Activated CD8-positive, alpha-beta T cell treated with anti-CD3 and anti-CD28 coated beads, Interleukin-2, amount 10 ng/mL, durations not matched to agents 7 days and 5 days (primary cell): ENCODE data around the gene C16orf78. TPM values are rescaled to one million over a fixed set of nuclear protein-coding genes. Genes with fewer than 3 reads are reported as not detected.

ENCODE experiments used
- ATAC-seq: fragments of 150-1000 bp; cut with Tn5 transposase; one replicate; pipeline ENCODE4 v1.10.0; 2021; ENCODE audit warnings: moderate library complexity
- CTCF ChIA-PET: fragments of 350-600 bp; sonication (Branson Sonifier 250); formaldehyde crosslinking; loops from one replicate; lab custom pipeline; 2021; ENCODE audit warnings: antibody characterized with exemption; lab: Charles Lee
- POLR2A ChIA-PET: fragments of 350-600 bp; sonication (Branson Sonifier 250); formaldehyde crosslinking; loops from one replicate; lab custom pipeline; 2021; ENCODE audit warnings: antibody characterized with exemption; lab: Charles Lee
- DNase-seq: peaks from one replicate; pipeline ENCODE4 v3.0.0-alpha.2; 2020
- H3K27ac Mint-ChIP-seq: one replicate; pipeline ENCODE4 v1.8.0; 2021; ENCODE audit warnings: mild to moderate bottlenecking, mixed read lengths
- H3K27me3 Mint-ChIP-seq: one replicate; pipeline ENCODE4 v1.8.0; 2021; ENCODE audit warnings: low read depth, mixed read lengths
- H3K36me3 Mint-ChIP-seq: one replicate; pipeline ENCODE4 v1.8.0; 2021; ENCODE audit warnings: low read depth, mixed read lengths
- H3K4me1 Mint-ChIP-seq: one replicate; pipeline ENCODE4 v1.8.0; 2021; ENCODE audit warnings: low read depth, mixed read lengths
- H3K4me3 Mint-ChIP-seq: one replicate; pipeline ENCODE4 v1.8.0; 2021; ENCODE audit warnings: mild to moderate bottlenecking, mixed read lengths
- H3K9me3 Mint-ChIP-seq: one replicate; pipeline ENCODE4 v1.8.0; 2022; ENCODE audit warnings: mixed read lengths; ENCODE audit not compliant: insufficient read depth
- total RNA-seq, 2 experiments: library from RNA; stranded (reverse); gene quantifications; one replicate each; pipeline ENCODE4 v1.2.3, GENCODE V29; 2021

The C16orf78 gene
- total RNA-seq, 2 experiments from 2014 or later: not detected

DNA sequence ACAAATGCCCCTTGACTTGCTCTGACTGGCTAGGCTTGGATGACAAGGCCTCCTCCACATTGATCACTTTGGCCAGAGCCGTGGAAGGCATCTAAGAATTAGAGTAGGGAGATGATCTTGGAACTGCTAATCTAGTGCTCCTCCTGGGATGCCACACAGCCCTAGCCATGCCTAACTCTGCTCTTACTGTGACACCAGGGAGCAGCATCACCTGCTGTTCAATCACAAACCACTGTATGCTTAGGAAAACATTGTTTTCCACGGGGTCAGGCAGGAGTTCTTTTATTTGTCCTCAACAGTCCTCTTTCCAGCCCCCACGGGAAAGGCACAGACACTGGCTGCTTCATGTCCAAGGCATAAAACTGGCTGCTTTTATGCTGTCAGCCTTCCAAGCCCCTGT lies 46.3 kb downstream of the C16orf78 start:
- Mint-ChIP-seq H3K4me1 (no peaks in the 10 kb centered on the region), H3K4me3 (no peak overlapping the region), H3K27me3 (no peaks in the 10 kb centered on the region), H3K27ac (no peak overlapping the region), H3K9me3 (no peaks in the 10 kb centered on the region), H3K36me3 (no peaks in the 10 kb centered on the region)
- ATAC-seq: no peak
- POLR2A ChIA-PET: no interaction called here
- CTCF ChIA-PET: interaction anchor here (1.8 kb wide), 1 partner anchor 11 kb away, joined by 6 read pairs; no protein-coding TSS in a partner anchor
- no peak for DNase-seq

DNA sequence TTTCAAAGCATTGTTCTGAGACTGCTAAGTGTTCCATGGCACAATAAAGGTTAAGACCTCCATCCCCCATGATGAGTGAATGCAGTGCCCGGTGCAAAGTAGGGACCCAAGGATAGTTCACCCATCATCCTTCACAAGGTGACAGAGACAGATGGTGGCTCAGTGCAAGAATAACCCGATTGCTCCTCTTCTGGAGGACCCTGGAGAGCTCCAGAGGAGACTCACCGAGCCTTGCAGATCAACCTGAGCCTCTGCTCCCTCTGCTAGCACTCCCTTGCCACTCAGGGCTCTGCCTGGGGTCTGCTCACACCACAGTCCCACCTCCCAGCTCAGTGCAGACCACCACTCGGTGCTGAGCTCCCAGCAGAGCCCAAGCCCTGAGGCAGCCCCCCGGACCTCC lies 49.3 kb downstream of the C16orf78 start:
- Mint-ChIP-seq H3K4me1 (no peaks in the 10 kb centered on the region), H3K4me3 (no peak overlapping the region), H3K27me3 (no peaks in the 10 kb centered on the region), H3K9me3 (no peaks in the 10 kb centered on the region), H3K36me3 (no peaks in the 10 kb centered on the region), H3K27ac (no peak overlapping the region)
- ChIA-PET CTCF (no interaction called here), POLR2A (no interaction called here)
- ATAC-seq (no peak), DNase-seq (no peak)

DNA sequence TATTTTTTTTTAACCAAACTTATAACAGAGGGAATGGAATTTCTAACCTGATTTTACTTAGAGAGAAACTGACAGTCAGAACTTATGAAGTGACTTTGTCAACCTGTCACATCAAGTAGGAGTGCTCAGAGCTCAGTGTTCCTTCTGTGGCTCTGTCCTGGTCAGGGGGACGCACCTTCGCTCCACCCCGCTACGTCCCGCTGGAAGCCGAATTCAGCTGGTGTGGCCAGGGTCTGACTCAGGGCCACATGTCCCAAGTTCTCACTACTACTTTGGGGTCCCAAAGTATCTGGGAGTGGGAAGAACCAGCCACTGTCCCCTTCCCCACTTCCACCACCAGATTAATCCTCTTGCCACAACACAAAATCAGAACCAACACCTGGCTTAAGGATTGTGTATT lies 51.4 kb downstream of the C16orf78 start:
- no peak overlapping the region for H3K4me3 Mint-ChIP-seq
- DNase-seq (no peak), ATAC-seq (no peak)
- ChIA-PET CTCF (no interaction called here), POLR2A (no interaction called here)
- peaks cover 3% of the 10 kb centered on the region for H3K27me3 Mint-ChIP-seq
- no peaks in the 10 kb centered on the region for H3K4me1 Mint-ChIP-seq
- H3K27ac Mint-ChIP-seq: no peak overlapping the region
- no peaks in the 10 kb centered on the region for H3K36me3 Mint-ChIP-seq
- H3K9me3 Mint-ChIP-seq: no peaks in the 10 kb centered on the region

DNA sequence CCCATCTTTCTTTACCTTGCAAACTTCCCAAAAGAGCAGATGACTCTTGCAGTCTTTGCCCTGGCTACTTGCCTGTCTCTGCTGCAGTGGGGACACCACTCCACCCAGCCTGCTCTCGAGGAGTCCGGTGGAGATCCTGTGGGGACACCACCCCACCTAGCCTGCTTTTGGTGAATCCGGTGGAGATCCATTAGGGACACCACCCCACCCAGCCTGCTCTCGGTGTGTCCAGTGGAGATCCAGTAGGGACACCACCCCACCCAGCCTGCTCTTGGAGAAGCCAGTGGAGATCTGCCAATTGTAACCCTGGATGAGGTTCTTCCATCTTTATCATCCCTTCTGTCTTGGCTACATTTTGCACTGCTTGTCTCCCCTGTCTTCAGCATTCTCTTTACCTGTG lies 54.2 kb downstream of the C16orf78 start:
- Mint-ChIP-seq H3K27me3 (peaks cover 3% of the 10 kb centered on the region), H3K27ac (no peak overlapping the region), H3K4me3 (no peak overlapping the region), H3K9me3 (no peaks in the 10 kb centered on the region), H3K36me3 (no peaks in the 10 kb centered on the region), H3K4me1 (no peaks in the 10 kb centered on the region)
- no peak for ATAC-seq
- ChIA-PET POLR2A (no interaction called here), CTCF (no interaction called here)
- DNase-seq: no peak

DNA sequence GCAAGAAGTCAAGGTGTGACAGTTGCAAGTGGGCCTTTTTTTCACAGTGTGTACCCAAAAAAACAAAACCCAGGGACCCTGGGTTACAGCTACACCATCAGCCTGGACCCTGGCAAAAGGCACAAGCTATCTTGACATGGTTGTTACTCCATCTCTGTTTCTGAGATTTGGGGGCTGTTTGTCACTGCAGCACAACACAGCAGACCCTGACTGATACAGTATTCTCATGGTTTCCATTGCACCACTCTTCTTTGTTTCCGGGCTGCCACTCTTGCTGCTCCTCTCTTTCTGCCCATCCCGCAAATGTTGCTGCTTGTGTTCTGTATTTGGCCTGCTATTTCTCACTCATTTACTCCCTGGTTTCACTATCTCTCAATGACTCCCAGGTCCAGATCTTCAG lies 55.2 kb downstream of the C16orf78 start:
- H3K36me3 Mint-ChIP-seq: no peaks in the 10 kb centered on the region
- CTCF ChIA-PET: no interaction called here
- no peaks in the 10 kb centered on the region for H3K4me1 Mint-ChIP-seq
- no peak for ATAC-seq
- DNase-seq: no peak
- H3K4me3 Mint-ChIP-seq: no peak overlapping the region
- no peaks in the 10 kb centered on the region for H3K9me3 Mint-ChIP-seq
- peaks cover 3% of the 10 kb centered on the region for H3K27me3 Mint-ChIP-seq
- POLR2A ChIA-PET: no interaction called here
- no peak overlapping the region for H3K27ac Mint-ChIP-seq

DNA sequence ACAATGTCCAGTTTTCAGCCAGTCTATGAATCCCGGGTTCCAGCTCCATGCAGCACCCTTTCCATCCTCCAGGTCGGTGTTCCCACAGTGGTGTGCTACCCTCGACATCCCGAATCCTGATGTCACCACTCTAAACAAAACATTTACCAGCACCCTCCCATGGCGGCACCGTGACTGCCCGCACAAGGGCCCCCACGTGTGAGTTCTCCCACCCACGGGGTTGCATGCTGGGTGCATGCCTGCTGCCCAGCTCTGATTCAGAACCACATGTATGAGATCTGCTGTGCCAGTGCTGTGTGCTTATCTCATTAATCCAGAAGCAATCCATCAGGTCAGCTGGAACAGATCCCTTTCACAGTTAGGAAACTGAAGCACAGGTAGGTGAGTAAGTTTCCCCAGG lies 57.4 kb downstream of the C16orf78 start:
- no peaks in the 10 kb centered on the region for H3K36me3 Mint-ChIP-seq
- no peaks in the 10 kb centered on the region for H3K9me3 Mint-ChIP-seq
- H3K4me1 Mint-ChIP-seq: no peaks in the 10 kb centered on the region
- H3K4me3 Mint-ChIP-seq: no peak overlapping the region
- no peak for ATAC-seq
- no peak overlapping the region for H3K27ac Mint-ChIP-seq
- peaks cover 3% of the 10 kb centered on the region for H3K27me3 Mint-ChIP-seq
- ChIA-PET CTCF (no interaction called here), POLR2A (no interaction called here)
- no peak for DNase-seq

DNA sequence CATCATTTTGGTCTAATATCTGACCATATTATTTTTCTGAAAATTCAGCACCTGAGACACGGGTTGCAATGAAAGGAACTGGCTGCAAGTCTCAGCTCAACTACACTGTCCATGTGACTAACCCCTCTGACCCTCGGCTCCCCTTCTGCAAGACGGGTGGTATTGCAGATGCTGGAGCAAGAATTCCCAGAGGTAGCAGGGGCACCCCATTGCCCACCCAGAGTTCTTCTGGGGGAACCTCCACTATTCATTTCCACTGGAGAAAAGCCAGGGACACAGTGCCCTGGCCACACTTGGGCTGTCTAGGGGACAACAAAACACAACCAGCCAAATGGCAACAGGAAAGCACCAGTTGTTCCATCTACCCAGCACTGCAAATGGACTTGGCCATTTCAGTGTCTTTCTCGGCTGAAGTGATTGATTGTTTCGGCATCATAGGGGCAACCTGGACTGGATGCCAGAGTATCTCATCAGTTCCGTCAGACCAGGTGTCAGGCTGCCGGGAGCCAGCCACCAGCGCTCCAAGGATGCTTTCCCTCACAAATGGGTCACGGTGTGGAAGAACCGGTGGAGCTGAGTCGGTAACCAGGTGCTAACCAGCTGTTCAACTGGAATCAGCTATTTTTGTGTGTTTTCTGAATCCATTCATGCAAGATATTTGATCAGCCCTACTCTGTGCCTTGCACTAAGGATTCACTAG lies 58.1 kb downstream of the C16orf78 start:
- Mint-ChIP-seq H3K36me3 (no peaks in the 10 kb centered on the region), H3K9me3 (no peaks in the 10 kb centered on the region), H3K27ac (no peak overlapping the region), H3K27me3 (peaks cover 3% of the 10 kb centered on the region), H3K4me3 (no peak overlapping the region), H3K4me1 (no peaks in the 10 kb centered on the region)
- POLR2A ChIA-PET: no interaction called here
- CTCF ChIA-PET: no interaction called here
- no peak for ATAC-seq
- no peak for DNase-seq

DNA sequence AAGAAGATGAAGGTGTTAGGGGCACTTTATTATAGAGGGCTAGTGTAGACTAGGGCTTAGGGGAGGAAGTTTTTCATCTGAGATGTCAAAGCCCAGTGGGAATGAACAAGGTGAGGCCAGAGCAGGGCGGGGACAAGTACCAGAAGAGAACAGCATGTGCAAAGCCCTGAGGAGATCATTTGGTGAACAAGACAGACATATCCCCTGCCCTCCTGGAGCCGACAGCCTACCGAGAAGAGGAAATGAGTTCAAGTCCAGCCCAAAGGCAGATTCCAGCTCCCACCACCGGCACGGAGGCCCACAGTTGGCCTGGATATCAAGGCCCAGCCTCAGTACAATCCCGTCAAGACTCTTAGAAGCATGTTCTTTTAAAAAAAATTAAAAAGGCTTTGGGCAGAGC lies 61.1 kb downstream of the C16orf78 start:
- Mint-ChIP-seq H3K27me3 (no peaks in the 10 kb centered on the region), H3K4me3 (no peak overlapping the region), H3K36me3 (no peaks in the 10 kb centered on the region), H3K4me1 (no peaks in the 10 kb centered on the region), H3K27ac (no peak overlapping the region), H3K9me3 (no peaks in the 10 kb centered on the region)
- POLR2A ChIA-PET: no interaction called here
- DNase-seq: no peak
- no peak for ATAC-seq
- CTCF ChIA-PET: no interaction called here

DNA sequence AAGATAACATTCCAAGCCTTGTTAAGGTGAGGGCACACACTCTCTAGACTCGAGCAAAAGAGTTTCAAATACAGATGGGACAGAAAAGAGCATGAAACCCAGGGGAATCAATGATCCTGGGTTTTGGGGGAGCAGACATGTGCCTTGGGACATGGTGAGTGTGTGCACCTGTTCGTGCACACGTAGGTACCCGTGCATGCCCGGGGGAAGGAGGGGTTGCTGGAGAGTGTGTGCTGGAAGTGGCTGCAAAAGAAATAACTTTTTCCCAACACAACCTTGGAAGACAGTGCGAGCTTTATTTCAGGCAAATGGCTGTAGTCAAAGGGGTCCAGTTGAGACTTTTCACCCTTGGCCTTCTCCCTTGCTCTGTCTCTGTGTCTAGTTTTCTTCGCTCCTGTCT lies 62.6 kb downstream of the C16orf78 start:
- Mint-ChIP-seq H3K27ac (no peak overlapping the region), H3K9me3 (no peaks in the 10 kb centered on the region), H3K27me3 (no peaks in the 10 kb centered on the region), H3K36me3 (no peaks in the 10 kb centered on the region), H3K4me1 (peaks cover 11% of the 10 kb centered on the region), H3K4me3 (no peak overlapping the region)
- ChIA-PET POLR2A (no interaction called here), CTCF (no interaction called here)
- ATAC-seq (no peak), DNase-seq (no peak)

DNA sequence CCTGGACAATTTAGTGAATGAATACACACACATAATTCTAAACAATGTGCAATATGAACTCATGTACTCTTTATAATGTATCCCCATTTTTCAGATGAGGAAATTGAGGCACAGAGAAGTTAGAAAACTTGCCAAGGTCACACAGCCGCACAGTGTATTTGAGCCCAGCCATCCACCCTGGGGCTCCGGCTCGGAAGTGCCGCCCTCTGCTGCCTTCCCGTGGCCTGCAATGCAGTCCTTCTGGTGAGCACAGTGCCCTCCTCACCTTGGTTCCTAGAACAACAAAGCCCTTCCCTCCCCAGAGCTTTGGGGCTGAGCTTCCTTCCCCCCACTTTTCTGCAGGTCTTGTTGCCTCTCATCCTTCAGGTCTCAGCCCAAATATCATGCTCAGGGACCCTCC lies 63.7 kb downstream of the C16orf78 start:
- Mint-ChIP-seq H3K4me3 (no peak overlapping the region), H3K9me3 (no peaks in the 10 kb centered on the region), H3K27me3 (no peaks in the 10 kb centered on the region), H3K4me1 (peaks cover 22% of the 10 kb centered on the region), H3K36me3 (no peaks in the 10 kb centered on the region), H3K27ac (no peak overlapping the region)
- DNase-seq (no peak), ATAC-seq (no peak)
- ChIA-PET CTCF (interaction anchor here (3.0 kb wide), 1 partner anchor 156 kb away, joined by 11 read pairs; no protein-coding TSS in a partner anchor), POLR2A (no interaction called here)

DNA sequence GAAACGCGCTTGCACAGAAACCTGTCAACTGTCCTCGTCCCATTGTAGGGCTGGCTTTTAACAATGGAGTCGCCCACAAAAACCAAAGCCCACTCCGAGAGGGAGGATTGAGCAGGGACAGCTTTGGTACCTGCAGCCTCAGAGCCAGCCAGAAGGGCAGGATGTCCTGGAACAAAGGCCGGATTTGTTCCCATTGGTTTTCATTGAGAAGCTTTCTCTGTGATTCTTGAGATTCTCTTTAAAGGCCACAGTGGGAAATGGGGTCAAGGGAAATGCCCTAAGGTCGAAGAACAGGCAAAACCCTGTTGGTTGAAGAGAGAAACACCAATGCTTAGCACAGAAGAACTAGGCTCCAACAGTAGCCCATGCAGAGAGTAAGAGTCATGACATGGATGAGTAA lies 65.4 kb downstream of the C16orf78 start:
- ChIA-PET POLR2A (no interaction called here), CTCF (interaction anchor here (0.9 to 3.0 kb wide), 2 partner anchors 32 to 154 kb away, joined by 3 to 11 read pairs; no protein-coding TSS in a partner anchor)
- Mint-ChIP-seq H3K27ac (no peak overlapping the region), H3K4me1 (peaks cover 31% of the 10 kb centered on the region), H3K4me3 (no peak overlapping the region), H3K36me3 (no peaks in the 10 kb centered on the region), H3K27me3 (no peaks in the 10 kb centered on the region), H3K9me3 (no peaks in the 10 kb centered on the region)
- ATAC-seq (no peak), DNase-seq (no peak)

DNA sequence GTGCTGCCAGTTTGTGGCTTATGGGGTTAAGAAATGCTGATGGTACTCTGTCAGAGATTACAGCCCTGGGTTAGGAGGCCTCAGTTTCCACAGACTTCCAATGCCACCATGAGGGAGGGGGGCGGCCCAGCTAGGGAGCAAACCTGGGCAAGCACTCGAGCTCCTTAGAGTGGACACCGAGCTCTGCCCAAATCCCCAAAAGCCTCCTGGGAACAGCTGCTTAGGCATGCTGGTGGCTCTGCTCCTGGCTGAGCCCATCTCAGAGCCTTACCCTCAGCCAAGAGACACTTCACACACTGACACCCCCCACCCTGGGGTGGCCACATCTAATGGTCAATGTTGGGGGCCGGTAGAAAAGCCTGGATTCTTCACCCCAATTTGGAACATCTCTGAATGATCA lies 66.1 kb downstream of the C16orf78 start:
- CTCF ChIA-PET: interaction anchor here (0.6 to 3.0 kb wide), 2 partner anchors 31 to 154 kb away, joined by 3 to 11 read pairs; no protein-coding TSS in a partner anchor
- H3K27ac Mint-ChIP-seq: peak overlapping the region; percentile 7
- POLR2A ChIA-PET: no interaction called here
- no peaks in the 10 kb centered on the region for H3K27me3 Mint-ChIP-seq
- no peaks in the 10 kb centered on the region for H3K36me3 Mint-ChIP-seq
- H3K4me3 Mint-ChIP-seq: no peak overlapping the region
- ATAC-seq: no peak
- no peaks in the 10 kb centered on the region for H3K9me3 Mint-ChIP-seq
- no peak for DNase-seq
- peaks cover 31% of the 10 kb centered on the region for H3K4me1 Mint-ChIP-seq
